H1 (cell line): ENCODE results near the gene AOAH. TPM values are rescaled to one million over a fixed set of nuclear protein-coding genes. Genes with fewer than 3 reads are reported as not detected.

ENCODE experiments used
- CEBPB ChIP-seq: IDR thresholded peaks from 2 replicates; pipeline ENCODE4 v1.6.1; 2012; ENCODE audit warnings: low read depth, low read length
- EP300 ChIP-seq, 2 experiments: IDR thresholded peaks; 1 replicate in 1 of 2; 2 replicates in 1 of 2; pipeline ENCODE4 v1.6.1; 2011 to 2012; ENCODE audit warnings: low read depth in 2 of 2, low read length in 2 of 2, mild to moderate bottlenecking in 2 of 2, borderline replicate concordance in 1 of 2, inconsistent platforms in 1 of 2, moderate library complexity in 1 of 2
- SIX5 ChIP-seq: IDR thresholded peaks from 2 replicates; pipeline ENCODE4 v1.6.1; 2011; ENCODE audit warnings: mild to moderate bottlenecking, low read depth, low read length
- TEAD4 ChIP-seq: IDR thresholded peaks from 2 replicates; pipeline ENCODE4 v1.6.1; 2012; ENCODE audit warnings: low read depth, low read length, inconsistent platforms, mixed read lengths
- polyA plus RNA-seq, 7 experiments: library from polyadenylated mRNA; depleted of rRNA in 3 of 7; stranded (reverse) in 5 of 7; unstranded in 2 of 7; fragments of >200 nt in 5 of 7; fragments of 200-250 nt in 2 of 7; gene quantifications; 1 replicate in 5 of 7; 2 replicates in 1 of 7; 4 replicates in 1 of 7; pipeline versions ENCODE4 v1.2.1 to v1.2.3, GENCODE V29; 2011 to 2013; ENCODE audit warnings: missing spikeins in 2 of 7, mixed read lengths in 2 of 7
- total RNA-seq: library from RNA; stranded (reverse); fragmentation: NEBNext Ultra II Directional; extraction: Animal tissue kit (Norgen Biotek cat#: 25700); gene quantifications from 2 replicates; pipeline ENCODE4 v1.2.1, GENCODE V29; 2021

The AOAH gene
- total and polyA plus RNA-seq, 2 of the 8 experiments (the other 6 are each of a cell fraction or from before 2014, with no cell fraction given): 0.08 TPM; not detected in 1

GRCh38 chr7:36663481-36663880, 60.8 kb downstream of the AOAH start (continued):
- TF ChIP-seq TEAD4: no peak
- TF ChIP-seq SIX5: no peak
- TF ChIP-seq EP300 (IDR thresholded peaks at IDR 0.05; ENCODE audit: borderline replicate concordance in 1 of 2, low read depth in 2 of 2, low read length in 2 of 2): no peak
- TF ChIP-seq CEBPB: no peak
